HPDE6-E6E7 (cell line): ENCODE data around the gene LMAN2.

Experiments used
- DNase-seq: peaks from one replicate; pipeline ENCODE4 v3.0.0; 2011; ENCODE audit warnings: missing footprints; ENCODE audit errors: extremely low spot score

Gene LMAN2

GRCh38 chr5:177351392-177352329, at the start of gene LMAN2:
LMAN2 (minus strand) TSS chr5:177351668; CDS start chr5:177351647, 21 bp downstream.
- DNase-seq: peak; percentile 98

- DNase-seq: no peak
These were observed 48.8 kb upstream of the LMAN2 start, which contains the start of gene PFN3 for GRCh38 chr5:177399997-177400868. PFN3 (minus strand) TSS chr5:177400661; CDS start chr5:177400576, 85 bp downstream.

GRCh38 chr5:177397875-177398390, 46.5 kb upstream of the LMAN2 start:
- no peak for DNase-seq

GRCh38 chr5:177396807-177397206, 45.3 kb upstream of the LMAN2 start:
- no peak for DNase-seq

- DNase-seq: no peak
These were observed 44.6 kb upstream of the LMAN2 start for GRCh38 chr5:177396078-177396477.

- no peak for DNase-seq
These were observed 42.5 kb upstream of the LMAN2 start for GRCh38 chr5:177393990-177394389.

GRCh38 chr5:177393206-177393765, 41.8 kb upstream of the LMAN2 start:
- no peak for DNase-seq

GRCh38 chr5:177392765-177393164, 41.3 kb upstream of the LMAN2 start:
- DNase-seq: no peak

GRCh38 chr5:177390363-177391300, 39.2 kb upstream of the LMAN2 start:
- DNase-seq: peak; percentile 92

GRCh38 chr5:177389241-177390169, 38.0 kb upstream of the LMAN2 start:
- DNase-seq: peak; percentile 94

GRCh38 chr5:177388521-177389052, 37.1 kb upstream of the LMAN2 start:
- DNase-seq: no peak

- no peak for DNase-seq
These were observed 35.9 kb upstream of the LMAN2 start for GRCh38 chr5:177387405-177387804.

- DNase-seq: no peak
These were observed 35.1 kb upstream of the LMAN2 start for GRCh38 chr5:177386542-177386941.

- no peak for DNase-seq
These were observed 34.3 kb upstream of the LMAN2 start for GRCh38 chr5:177385720-177386119.

- DNase-seq: no peak
These were observed 32.7 kb upstream of the LMAN2 start, which contains the start of gene SLC34A1 for GRCh38 chr5:177384134-177384533. SLC34A1 (plus strand) TSS chr5:177384434; CDS start chr5:177385742, 1,308 bp downstream.

- no peak for DNase-seq
These were observed 31.7 kb upstream of the LMAN2 start for GRCh38 chr5:177383181-177383580.

GRCh38 chr5:177382423-177383029, 31.1 kb upstream of the LMAN2 start:
- no peak for DNase-seq

- no peak for DNase-seq
These were observed 29.3 kb upstream of the LMAN2 start for GRCh38 chr5:177380805-177381126.
